Activated B cell treated with CpG ODN at 0.5 μM for 24 hours (primary cell): Measurements from ENCODE around the gene APLP2. TPM values are rescaled to one million over a fixed set of nuclear protein-coding genes. Genes with fewer than 3 reads are reported as not detected.

Experiments used
- ATAC-seq: fragments of 200-7000 bp; cut with Tn5 transposase; one replicate; pipeline ENCODE4 v1.10.0; 2021; ENCODE audit warnings: low read depth, mild to moderate bottlenecking, moderate library complexity
- CTCF ChIA-PET: fragments of 350-600 bp; sonication (Branson Sonifier 250); formaldehyde crosslinking; loops from one replicate; lab custom pipeline; 2021; ENCODE audit warnings: antibody characterized with exemption; lab: Charles Lee
- POLR2A ChIA-PET: fragments of 350-600 bp; sonication (Branson Sonifier 250); formaldehyde crosslinking; loops from one replicate; lab custom pipeline; 2021; ENCODE audit warnings: antibody characterized with exemption; lab: Charles Lee
- DNase-seq: peaks from one replicate; pipeline ENCODE4 v3.0.0; 2022
- H3K27ac Mint-ChIP-seq: one replicate; pipeline ENCODE4 v1.8.0; 2020; ENCODE audit warnings: mixed read lengths
- H3K27me3 Mint-ChIP-seq: one replicate; pipeline ENCODE4 v1.8.0; 2021; ENCODE audit warnings: mixed read lengths
- H3K36me3 Mint-ChIP-seq: one replicate; pipeline ENCODE4 v1.8.0; 2021; ENCODE audit warnings: low read depth, mixed read lengths
- H3K4me1 Mint-ChIP-seq: one replicate; pipeline ENCODE4 v1.8.0; 2021; ENCODE audit warnings: mixed read lengths
- H3K4me3 Mint-ChIP-seq: one replicate; pipeline ENCODE4 v1.8.0; 2020; ENCODE audit warnings: mild to moderate bottlenecking, mixed read lengths
- H3K9me3 Mint-ChIP-seq: one replicate; pipeline ENCODE4 v1.8.0; 2020; ENCODE audit warnings: mixed read lengths
- intact Hi-C: fragments of 100-400 bp; cut with micrococcal nuclease; formaldehyde crosslinking; loops from one replicate; pipeline ENCODE4 v1.15.1; 2024
- total RNA-seq: library from RNA; stranded (reverse); gene quantifications from 2 replicates; pipeline ENCODE4 v1.2.3, GENCODE V29; 2022
- TF ChIP-seq, protein P1 (sequence below): fragments of 200-600 bp; IDR thresholded peaks from one replicate; pipeline ENCODE4 v1.8.0; 2022; ENCODE audit warnings: antibody characterized with exemption, mild to moderate bottlenecking

The APLP2 gene
- total RNA-seq, 1 donor from 2014 or later = 50.8 TPM

DNA sequence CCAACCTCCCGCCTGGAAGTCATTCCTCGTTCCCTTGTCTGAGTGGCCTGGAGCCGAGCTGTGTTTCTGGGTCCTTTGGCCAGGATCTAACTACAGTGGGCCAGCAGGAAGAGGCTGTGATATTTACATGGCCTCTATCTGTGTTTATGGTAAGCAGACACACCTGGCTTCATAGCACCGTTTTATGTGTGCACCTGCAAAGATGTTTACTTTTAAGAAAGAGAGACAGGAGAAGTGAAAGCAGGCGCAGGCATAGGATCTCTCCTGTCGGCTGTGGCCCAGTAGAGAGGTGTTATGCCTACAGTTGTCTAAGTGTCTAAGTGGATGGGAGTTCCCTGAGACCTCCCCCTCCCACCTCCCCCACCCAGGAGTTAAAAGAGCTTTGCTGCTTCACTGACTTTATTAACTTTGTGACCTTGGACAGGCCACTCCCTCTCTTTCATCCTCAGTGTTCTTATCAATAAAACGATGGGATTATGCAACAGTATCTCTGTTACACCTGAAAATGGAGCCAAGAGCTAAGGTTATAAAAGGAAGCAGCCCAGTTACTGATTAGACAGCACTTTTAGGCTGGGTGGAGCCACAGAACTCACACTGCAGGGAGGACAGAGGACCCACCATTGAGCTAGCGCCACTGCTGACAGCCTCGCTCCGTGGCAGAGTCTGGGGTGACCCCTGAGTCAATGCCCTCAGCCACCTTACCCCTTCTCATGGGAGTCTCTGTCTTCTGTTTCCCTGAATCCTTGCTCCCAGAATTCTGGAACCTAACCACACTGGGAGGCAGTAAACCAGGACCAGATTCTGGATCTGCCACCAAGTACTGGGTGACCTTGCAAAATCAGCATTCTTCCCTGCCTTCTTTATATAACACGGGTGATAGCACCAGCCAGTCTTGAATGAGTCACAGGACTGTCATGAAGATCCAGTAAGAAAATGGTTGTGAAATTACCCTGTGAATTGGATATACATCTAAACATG lies 111.9 kb downstream of the APLP2 start:
- Mint-ChIP-seq H3K27ac (peak overlapping the region; percentile 75), H3K4me1 (peaks cover 52% of the 10 kb centered on the region), H3K4me3 (peak overlapping the region; percentile 21), H3K9me3 (no peaks in the 10 kb centered on the region), H3K36me3 (no peaks in the 10 kb centered on the region), H3K27me3 (no peaks in the 10 kb centered on the region)
- intact Hi-C loops = loop anchor here (2.0 kb wide), 1 partner anchor 35 kb away; no protein-coding TSS in a partner anchor
- DNase-seq = no peak
- ATAC-seq = peak; percentile 61
- ChIA-PET POLR2A (interaction anchor here (0.6 to 1.5 kb wide), 5 partner anchors 13 to 735 kb away, joined by 3 to 5 read pairs (median 3); partner anchors contain the start of gene SNX19), CTCF (interaction anchor here (1.1 to 1.2 kb wide), 2 partner anchors 49 to 680 kb away, joined by 3 to 4 read pairs; no protein-coding TSS in a partner anchor)
- TF ChIP-seq, protein P1, sequence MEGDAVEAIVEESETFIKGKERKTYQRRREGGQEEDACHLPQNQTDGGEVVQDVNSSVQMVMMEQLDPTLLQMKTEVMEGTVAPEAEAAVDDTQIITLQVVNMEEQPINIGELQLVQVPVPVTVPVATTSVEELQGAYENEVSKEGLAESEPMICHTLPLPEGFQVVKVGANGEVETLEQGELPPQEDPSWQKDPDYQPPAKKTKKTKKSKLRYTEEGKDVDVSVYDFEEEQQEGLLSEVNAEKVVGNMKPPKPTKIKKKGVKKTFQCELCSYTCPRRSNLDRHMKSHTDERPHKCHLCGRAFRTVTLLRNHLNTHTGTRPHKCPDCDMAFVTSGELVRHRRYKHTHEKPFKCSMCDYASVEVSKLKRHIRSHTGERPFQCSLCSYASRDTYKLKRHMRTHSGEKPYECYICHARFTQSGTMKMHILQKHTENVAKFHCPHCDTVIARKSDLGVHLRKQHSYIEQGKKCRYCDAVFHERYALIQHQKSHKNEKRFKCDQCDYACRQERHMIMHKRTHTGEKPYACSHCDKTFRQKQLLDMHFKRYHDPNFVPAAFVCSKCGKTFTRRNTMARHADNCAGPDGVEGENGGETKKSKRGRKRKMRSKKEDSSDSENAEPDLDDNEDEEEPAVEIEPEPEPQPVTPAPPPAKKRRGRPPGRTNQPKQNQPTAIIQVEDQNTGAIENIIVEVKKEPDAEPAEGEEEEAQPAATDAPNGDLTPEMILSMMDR = no peak

DNA sequence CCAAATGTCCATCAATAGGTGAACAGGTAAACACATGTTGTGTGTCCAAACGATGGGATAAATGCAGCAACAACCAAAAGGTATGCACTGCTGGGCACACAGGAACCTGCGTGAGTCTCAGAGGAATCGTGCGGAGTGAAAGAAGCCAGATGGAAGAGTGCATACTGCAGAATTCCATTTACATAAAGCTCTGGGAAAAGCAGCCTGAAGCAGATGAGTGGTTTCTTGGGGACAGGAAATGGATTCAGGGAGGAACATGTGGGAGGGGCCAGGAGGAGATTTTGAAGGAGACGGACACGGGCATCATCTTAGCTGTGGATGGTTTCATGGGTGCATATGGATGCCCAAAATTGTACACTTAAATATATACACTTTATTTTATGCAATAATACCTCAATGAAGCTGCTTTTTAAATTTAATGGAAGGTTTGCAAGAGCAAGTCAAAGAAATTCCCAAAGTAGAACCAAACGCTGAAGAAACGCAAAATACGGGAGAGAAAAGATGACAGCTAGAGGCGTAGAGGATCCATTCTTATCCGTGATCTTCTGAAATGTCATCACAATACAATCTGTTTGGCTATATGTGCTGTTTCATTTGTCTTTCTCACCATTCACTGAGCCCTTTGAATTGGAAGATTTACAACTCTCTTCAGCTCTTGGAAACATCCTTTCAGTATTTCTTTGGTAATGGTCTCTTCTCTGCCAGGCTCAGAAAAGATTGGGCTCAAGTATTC lies 114.3 kb downstream of the APLP2 start:
- POLR2A ChIA-PET = interaction anchor here (0.6 to 1.2 kb wide), 2 partner anchors 15 to 25 kb away, joined by 3 to 6 read pairs; no protein-coding TSS in a partner anchor
- CTCF ChIA-PET = interaction anchor here (0.9 kb wide), 1 partner anchor 52 kb away, joined by 4 read pairs; no protein-coding TSS in a partner anchor
- intact Hi-C loops = no loop called here
- DNase-seq (no peak), ATAC-seq (no peak)
- Mint-ChIP-seq H3K36me3 (no peaks in the 10 kb centered on the region), H3K27ac (no peak overlapping the region), H3K27me3 (no peaks in the 10 kb centered on the region), H3K9me3 (no peaks in the 10 kb centered on the region), H3K4me1 (peaks cover 42% of the 10 kb centered on the region), H3K4me3 (no peak overlapping the region)
- TF ChIP-seq, protein P1 = no peak

DNA sequence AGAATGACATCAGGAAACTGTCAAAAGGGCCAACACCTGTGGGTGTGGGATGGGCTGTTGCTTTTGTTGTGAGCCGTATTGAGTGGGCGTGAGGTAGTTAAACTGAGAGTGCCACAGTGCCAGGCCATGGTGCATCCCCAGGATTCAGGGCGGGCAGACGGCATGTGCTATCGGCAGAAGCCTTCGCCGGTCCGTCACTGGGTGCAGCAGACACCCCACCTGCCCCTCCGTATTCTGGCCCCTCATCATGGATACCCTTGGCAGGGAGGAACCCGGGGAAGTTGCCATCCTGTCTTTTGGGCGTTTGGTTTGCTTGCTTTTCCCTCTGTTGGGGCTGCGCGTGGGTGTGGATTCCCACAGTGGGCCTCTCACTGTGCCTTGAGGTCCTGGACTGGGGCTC lies 117.4 kb downstream of the APLP2 start:
- H3K36me3 Mint-ChIP-seq = peaks cover 11% of the 10 kb centered on the region
- ATAC-seq = no peak
- DNase-seq = no peak
- peaks cover 11% of the 10 kb centered on the region for H3K4me1 Mint-ChIP-seq
- ChIA-PET POLR2A (no interaction called here), CTCF (no interaction called here)
- intact Hi-C loops = no loop called here
- TF ChIP-seq, protein P1 = no peak
- no peak overlapping the region for H3K4me3 Mint-ChIP-seq
- no peak overlapping the region for H3K27ac Mint-ChIP-seq
- H3K27me3 Mint-ChIP-seq = no peaks in the 10 kb centered on the region
- no peaks in the 10 kb centered on the region for H3K9me3 Mint-ChIP-seq

DNA sequence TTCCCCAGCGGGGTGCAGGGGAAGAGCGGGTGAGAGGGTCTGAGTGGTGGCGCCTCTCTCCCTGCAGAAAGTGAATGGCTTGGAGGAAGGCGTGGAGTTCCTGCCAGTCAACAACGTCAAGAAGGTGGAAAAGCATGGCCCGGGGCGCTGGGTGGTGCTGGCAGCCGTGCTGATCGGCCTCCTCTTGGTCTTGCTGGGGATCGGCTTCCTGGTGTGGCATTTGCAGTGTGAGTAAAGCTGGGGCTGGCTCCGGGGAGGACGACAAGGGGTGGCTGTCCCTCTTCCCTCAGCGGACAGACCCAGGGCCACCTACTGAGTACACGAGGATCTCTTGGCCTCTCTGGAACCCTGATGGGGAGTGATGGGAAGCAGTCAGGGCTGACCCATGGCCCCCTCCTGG lies 118.4 kb downstream of the APLP2 start:
- no peak for ATAC-seq

More for the DNA sequence above, 118.4 kb downstream of the APLP2 start:
- Mint-ChIP-seq H3K4me3 (no peak overlapping the region), H3K27ac (no peak overlapping the region), H3K4me1 (peaks cover 4% of the 10 kb centered on the region), H3K9me3 (no peaks in the 10 kb centered on the region), H3K36me3 (peaks cover 19% of the 10 kb centered on the region), H3K27me3 (no peaks in the 10 kb centered on the region)
- intact Hi-C loops = no loop called here
- DNase-seq = no peak
- TF ChIP-seq, protein P1 = no peak
- ChIA-PET POLR2A (no interaction called here), CTCF (no interaction called here)
